K562 (cell line): ENCODE results near the gene CDC6. TPM values are rescaled to one million over a fixed set of nuclear protein-coding genes. Genes with fewer than 3 reads are reported as not detected.

ENCODE experiments used
- ARID2 ChIP-seq: fragments of 450-650 bp; IDR thresholded peaks from 2 replicates; pipeline ENCODE4 v1.6.1; 2017; ENCODE audit warnings: antibody characterized with exemption, mild to moderate bottlenecking
- BCOR ChIP-seq: fragments of 450-650 bp; IDR thresholded peaks from 2 replicates; pipeline ENCODE4 v1.6.1; 2016
- KLF13 ChIP-seq: fragments of 450-650 bp; IDR thresholded peaks from 2 replicates; pipeline ENCODE4 v1.6.1; 2016; ENCODE audit warnings: missing genetic modification characterization, low read depth, mild to moderate bottlenecking, missing compliant biosample characterization, moderate library complexity, borderline replicate concordance
- PHB2 ChIP-seq: fragments of 450-650 bp; IDR thresholded peaks from 2 replicates; pipeline ENCODE4 v1.6.1; 2017; ENCODE audit warnings: low read depth
- POLR2B ChIP-seq: fragments of 450-650 bp; IDR thresholded peaks from 2 replicates; pipeline ENCODE4 v1.6.1; 2018; ENCODE audit warnings: low read depth; ENCODE audit not compliant: partially characterized antibody
- SRSF9 ChIP-seq: fragments of 200-400 bp; formaldehyde crosslinking; IDR thresholded peaks from 2 replicates; pipeline ENCODE4 v1.6.1; 2017; ENCODE audit warnings: low read depth, low read length, borderline replicate concordance
- ZBTB17 ChIP-seq: fragments of 450-650 bp; formaldehyde crosslinking; IDR thresholded peaks from 2 replicates; pipeline ENCODE4 v1.4.0; 2020; ENCODE audit warnings: mild to moderate bottlenecking
- ZNF274 ChIP-seq: IDR thresholded peaks from 2 replicates; pipeline ENCODE4 v1.6.1; 2011; ENCODE audit warnings: low read depth, mild to moderate bottlenecking, low read length, moderate library complexity, borderline replicate concordance
- polyA plus RNA-seq, 8 experiments: library from polyadenylated mRNA; depleted of rRNA in 4 of 8; stranded (reverse) in 5 of 8; unstranded in 3 of 8; fragments of >200 nt; fragmentation: Nextera tagmentation in 2 of 8; fragmentation: Illumina TruSeq in 1 of 8; extraction: Ambion mirVana in 2 of 8; extraction: Trizol in 1 of 8; gene quantifications; 2 replicates each; pipeline versions ENCODE4 v1.2.1 to v1.2.3, GENCODE V29; 2011 to 2014; ENCODE audit warnings: inconsistent platforms in 1 of 8, missing spikeins in 1 of 8
- total RNA-seq, 7 experiments: library from RNA; depleted of rRNA in 6 of 7; stranded (reverse); fragments of >200 nt in 6 of 7; fragmentation: Illumina TruSeq in 2 of 7; extraction: Trizol in 2 of 7; gene quantifications; 2 replicates each; pipeline versions ENCODE4 v1.2.1 to v1.2.3, GENCODE V29; 2011 to 2021; ENCODE audit warnings: low replicate concordance in 1 of 7
- TF ChIP-seq, protein P1 (sequence below), 2 experiments: fragments of 450-650 bp; formaldehyde crosslinking in 1 of 2; IDR thresholded peaks; 2 replicates each; pipeline versions ENCODE4 v1.4.0 to v1.6.1; 2014 to 2020; ENCODE audit warnings: mild to moderate bottlenecking in 2 of 2, borderline replicate concordance in 1 of 2, low read depth in 1 of 2
- TF ChIP-seq, protein P2 (sequence below): sonication (generic); formaldehyde crosslinking; IDR thresholded peaks from 2 replicates; pipeline ENCODE4 v1.8.0; 2022; ENCODE audit warnings: mild to moderate bottlenecking, low read depth, missing genetic modification reagents
- TF ChIP-seq, protein P3 (sequence below), 2 experiments: fragments of 450-650 bp; conservative IDR thresholded peaks; 2 replicates each; pipeline ENCODE4 v1.6.1; 2017; ENCODE audit warnings: mild to moderate bottlenecking in 2 of 2, moderate library complexity in 2 of 2

The CDC6 gene
- total and polyA plus RNA-seq, 9 of the 15 experiments (the other 6 are each of a cell fraction or from before 2014, with no cell fraction given), result 29.6 to 141 (median 106) TPM

DNA sequence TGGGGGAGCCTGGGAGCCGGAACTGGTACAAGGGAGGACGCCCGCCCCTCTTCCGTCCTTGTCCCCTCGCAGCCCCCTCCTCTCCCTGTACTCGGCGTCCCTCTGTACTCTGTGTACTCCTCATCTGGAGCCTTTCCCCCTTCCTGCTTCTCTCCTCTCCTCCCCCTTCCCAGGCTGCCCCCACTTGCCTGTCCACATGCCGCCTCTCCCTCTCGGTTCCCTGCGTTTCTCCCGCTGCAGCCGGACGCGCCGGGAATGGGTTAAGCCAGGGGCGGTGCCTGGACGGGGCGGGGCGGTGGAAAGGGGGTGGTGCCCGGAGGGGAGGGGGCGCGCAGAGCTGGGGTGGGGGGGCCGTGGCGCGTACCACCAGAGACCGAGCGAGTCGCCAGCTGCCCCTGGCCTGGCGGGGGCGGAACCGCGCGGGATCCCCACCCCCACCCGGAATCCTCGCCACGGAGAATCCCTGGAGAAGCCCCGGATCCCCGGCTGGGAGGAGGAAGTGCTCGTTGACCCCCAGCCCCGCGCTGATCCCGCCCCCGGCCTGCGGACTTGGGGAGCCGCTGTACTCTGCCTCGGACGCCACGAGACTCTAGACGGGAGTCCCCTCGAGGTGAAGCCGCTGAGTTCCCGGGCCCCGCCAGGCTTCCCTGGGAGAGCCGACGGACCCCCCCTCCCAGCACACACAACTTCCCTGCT is 54.3 kb downstream of the CDC6 start (continued):
- TF ChIP-seq, protein P1, sequence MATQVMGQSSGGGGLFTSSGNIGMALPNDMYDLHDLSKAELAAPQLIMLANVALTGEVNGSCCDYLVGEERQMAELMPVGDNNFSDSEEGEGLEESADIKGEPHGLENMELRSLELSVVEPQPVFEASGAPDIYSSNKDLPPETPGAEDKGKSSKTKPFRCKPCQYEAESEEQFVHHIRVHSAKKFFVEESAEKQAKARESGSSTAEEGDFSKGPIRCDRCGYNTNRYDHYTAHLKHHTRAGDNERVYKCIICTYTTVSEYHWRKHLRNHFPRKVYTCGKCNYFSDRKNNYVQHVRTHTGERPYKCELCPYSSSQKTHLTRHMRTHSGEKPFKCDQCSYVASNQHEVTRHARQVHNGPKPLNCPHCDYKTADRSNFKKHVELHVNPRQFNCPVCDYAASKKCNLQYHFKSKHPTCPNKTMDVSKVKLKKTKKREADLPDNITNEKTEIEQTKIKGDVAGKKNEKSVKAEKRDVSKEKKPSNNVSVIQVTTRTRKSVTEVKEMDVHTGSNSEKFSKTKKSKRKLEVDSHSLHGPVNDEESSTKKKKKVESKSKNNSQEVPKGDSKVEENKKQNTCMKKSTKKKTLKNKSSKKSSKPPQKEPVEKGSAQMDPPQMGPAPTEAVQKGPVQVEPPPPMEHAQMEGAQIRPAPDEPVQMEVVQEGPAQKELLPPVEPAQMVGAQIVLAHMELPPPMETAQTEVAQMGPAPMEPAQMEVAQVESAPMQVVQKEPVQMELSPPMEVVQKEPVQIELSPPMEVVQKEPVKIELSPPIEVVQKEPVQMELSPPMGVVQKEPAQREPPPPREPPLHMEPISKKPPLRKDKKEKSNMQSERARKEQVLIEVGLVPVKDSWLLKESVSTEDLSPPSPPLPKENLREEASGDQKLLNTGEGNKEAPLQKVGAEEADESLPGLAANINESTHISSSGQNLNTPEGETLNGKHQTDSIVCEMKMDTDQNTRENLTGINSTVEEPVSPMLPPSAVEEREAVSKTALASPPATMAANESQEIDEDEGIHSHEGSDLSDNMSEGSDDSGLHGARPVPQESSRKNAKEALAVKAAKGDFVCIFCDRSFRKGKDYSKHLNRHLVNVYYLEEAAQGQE (IDR thresholded peaks at IDR 0.05; ENCODE audit: borderline replicate concordance), result no peak
- TF ChIP-seq, protein P1 (CRISPR knock-in tag; IDR thresholded peaks at IDR 0.05; ENCODE audit: low read depth), result no peak
- TF ChIP-seq, protein P2, sequence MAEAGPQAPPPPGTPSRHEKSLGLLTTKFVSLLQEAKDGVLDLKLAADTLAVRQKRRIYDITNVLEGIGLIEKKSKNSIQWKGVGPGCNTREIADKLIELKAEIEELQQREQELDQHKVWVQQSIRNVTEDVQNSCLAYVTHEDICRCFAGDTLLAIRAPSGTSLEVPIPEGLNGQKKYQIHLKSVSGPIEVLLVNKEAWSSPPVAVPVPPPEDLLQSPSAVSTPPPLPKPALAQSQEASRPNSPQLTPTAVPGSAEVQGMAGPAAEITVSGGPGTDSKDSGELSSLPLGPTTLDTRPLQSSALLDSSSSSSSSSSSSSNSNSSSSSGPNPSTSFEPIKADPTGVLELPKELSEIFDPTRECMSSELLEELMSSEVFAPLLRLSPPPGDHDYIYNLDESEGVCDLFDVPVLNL (CRISPR knock-in tag), result no peak
- no peak for TF ChIP-seq PHB2
- no peak for TF ChIP-seq ARID2
- TF ChIP-seq, protein P3, sequence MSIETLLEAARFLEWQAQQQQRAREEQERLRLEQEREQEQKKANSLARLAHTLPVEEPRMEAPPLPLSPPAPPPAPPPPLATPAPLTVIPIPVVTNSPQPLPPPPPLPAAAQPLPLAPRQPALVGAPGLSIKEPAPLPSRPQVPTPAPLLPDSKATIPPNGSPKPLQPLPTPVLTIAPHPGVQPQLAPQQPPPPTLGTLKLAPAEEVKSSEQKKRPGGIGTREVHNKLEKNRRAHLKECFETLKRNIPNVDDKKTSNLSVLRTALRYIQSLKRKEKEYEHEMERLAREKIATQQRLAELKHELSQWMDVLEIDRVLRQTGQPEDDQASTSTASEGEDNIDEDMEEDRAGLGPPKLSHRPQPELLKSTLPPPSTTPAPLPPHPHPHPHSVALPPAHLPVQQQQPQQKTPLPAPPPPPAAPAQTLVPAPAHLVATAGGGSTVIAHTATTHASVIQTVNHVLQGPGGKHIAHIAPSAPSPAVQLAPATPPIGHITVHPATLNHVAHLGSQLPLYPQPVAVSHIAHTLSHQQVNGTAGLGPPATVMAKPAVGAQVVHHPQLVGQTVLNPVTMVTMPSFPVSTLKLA (conservative IDR thresholded peaks at IDR 0.05), result peak in 1 of 2 experiments; percentile 26; a peak in 1 of 4 replicates
- no peak for TF ChIP-seq ZBTB17 (CRISPR knock-in tag)
- no peak for TF ChIP-seq ZNF274
- no peak for TF ChIP-seq KLF13 (tag)
- TF ChIP-seq POLR2B, result peak; percentile 71
- TF ChIP-seq BCOR, result no peak
- no peak for TF ChIP-seq SRSF9
